Measurements from ENCODE around the gene PEG3.

The PEG3 gene

DNA sequence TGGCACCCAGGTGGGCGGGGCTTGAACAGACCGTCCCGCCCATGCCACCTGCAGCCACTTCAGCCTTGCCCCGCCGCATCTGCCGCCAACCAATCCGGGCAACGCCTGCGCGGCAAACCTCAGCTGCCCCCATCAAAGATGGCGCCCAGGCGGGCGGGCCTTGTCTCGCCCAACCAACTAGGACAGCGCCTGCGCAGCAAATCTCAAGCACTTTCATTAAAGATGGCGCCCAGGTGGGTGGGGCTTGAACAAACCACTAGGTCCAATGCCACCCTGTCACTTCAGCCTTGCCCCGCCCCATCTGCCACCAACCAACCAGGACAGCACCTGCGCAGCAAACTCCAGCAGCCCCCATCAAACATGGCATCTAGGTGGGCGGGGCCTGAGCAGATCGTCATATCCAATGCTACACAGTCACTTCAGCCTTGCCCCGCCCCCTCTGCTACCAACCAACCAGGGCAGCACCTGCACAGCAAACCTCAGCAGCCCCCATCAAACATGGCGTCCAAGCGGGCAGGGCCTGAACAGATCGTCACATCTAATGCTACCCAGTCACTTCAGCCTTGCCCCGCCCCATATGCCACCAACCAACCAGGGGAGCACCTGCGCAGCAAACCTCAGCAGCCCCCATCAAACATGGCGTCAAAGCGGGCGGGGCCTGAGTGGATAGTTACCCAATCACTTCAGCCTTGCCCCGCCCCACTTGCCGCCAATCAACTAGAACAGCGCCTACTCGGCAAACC lies 1.4 kb downstream of the PEG3 start:
- no peak for DNase-seq (ENCODE audit: low read depth)

GRCh38 chr19:56838024-56838908 lies 2.3 kb downstream of the PEG3 start:
- DNase-seq (ENCODE audit: low read depth): no peak

DNA sequence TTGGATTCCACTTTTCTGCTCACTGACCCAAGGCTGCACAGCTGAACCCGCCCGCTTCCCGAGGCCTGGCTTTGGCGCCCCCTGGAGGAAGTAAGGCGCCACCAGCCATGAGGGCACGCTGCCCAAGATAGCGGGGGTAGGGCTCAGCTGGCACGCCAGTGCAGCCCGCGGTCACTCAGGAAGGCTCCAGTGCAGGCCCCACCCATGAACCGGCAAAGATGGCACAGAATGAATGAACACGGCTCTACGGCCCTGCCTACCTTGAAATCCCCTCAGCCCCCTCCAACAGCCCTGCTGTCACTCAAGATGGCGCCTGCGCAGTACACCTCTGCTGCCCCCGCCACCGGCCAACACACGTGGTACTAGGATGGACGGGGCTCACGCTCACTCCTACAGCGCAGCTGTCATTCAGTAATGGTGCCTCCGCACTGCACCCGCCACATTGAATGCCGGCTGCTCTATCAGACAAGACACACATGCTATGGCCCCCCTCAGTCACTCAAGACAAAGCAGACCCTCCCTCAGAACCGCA lies 3.0 kb downstream of the PEG3 start:
- no peak for DNase-seq (ENCODE audit: low read depth)

DNA sequence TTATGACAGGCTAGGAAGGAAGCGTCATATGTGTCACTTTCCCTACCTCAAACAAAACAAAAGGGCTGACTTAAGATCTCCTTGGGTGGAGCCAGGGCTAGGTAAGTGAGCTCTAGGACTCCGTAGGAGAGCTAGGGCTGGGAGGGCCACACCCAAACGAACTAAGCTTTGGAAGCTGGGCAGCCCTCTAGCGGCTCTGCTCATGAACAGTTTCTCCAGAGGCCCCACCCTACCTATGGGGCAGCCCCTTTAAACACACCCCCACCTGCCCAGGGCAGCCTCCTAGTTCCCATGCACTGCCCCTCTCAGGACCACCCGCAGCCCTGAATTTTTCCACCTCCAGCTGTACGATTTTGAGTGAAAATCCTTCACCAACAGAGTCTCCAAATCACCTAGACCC lies 3.5 kb downstream of the PEG3 start:
- DNase-seq (ENCODE audit: low read depth): no peak

DNA sequence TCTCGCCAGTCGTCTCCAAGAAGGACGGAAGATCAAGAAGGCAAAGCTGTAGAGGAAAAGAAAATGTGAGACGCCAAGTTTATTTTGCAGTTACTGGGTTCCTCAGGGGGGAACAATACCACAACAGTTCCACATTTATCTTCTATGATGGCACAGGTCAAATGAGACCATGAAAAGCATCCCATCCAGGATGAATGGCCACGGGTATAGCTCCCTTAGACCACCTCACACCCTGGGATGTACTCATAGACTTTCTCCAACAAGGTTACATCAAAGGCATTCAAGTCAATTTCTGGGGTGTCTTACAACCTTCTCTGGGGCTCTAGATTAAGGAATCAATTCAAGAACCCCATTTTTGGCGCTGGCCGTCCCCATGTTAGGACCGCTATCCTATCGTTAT lies 4.5 kb downstream of the PEG3 start:
- no peak for DNase-seq (ENCODE audit: low read depth)

DNA sequence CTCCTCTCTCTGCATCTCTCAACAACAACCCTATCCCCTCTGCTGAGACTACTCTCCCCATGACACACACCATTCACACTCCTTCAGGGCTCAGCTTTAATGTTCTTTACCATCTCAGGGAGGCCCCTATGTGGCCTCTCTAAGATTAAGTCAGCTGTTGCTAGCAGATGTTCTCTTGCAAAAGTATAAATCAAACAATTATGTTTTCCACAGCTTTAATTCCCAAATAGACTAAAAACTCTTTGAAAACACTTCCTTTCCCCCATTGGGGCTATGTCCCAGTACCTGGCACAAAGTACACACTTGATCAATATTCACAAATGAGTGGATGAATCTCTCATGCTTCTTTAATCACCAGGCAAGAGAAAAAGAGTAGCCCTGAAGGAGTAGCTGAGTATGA lies 5.1 kb downstream of the PEG3 start:
- no peak for DNase-seq (ENCODE audit: low read depth)

GRCh38 chr19:56834564-56835375 lies 5.8 kb downstream of the PEG3 start:
- no peak for DNase-seq (ENCODE audit: low read depth)

GRCh38 chr19:56832352-56832928 lies 8.1 kb downstream of the PEG3 start:
- DNase-seq (ENCODE audit: low read depth): no peak

DNA sequence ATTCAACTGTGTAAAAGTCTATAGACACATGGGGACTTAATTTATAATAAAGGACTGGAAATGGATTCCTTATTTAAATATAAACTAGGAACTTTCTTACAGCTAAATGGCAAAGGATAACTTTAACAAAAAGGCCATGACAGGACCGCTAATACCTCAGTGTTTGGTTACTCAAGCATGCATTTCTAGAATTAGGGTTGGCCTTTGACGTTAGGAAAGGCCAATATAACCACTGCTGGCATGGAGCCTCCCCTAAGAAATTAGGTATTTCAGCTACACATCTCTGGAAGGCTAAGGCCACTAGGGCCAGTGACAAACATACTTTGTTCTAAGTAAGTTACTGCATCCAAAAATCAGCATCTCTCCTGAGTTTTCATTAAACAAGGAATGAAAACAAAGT lies 9.3 kb downstream of the PEG3 start:
- DNase-seq (ENCODE audit: low read depth): no peak

- no peak for DNase-seq (ENCODE audit: low read depth)
These were observed 10.9 kb downstream of the PEG3 start for GRCh38 chr19:56829596-56829995.

DNA sequence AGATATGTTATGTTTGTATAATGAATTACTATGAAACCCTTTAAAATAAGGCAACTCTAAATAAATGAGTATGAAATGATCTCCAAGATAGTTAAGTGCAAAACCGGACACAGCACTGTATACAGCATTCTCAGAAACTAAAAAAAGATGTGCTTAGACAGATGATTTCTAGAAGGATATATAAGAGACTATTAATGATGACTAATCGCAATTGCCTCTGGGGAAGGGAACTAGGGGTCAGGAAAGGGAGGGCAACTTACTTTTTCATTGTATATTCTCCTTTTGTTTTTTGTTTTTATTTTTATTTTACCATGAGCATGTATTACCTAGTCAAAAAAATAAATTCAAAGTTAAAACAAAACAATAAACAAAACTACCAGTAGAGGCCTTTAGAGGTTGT lies 12.8 kb downstream of the PEG3 start:
- no peak for DNase-seq (ENCODE audit: low read depth)

DNA sequence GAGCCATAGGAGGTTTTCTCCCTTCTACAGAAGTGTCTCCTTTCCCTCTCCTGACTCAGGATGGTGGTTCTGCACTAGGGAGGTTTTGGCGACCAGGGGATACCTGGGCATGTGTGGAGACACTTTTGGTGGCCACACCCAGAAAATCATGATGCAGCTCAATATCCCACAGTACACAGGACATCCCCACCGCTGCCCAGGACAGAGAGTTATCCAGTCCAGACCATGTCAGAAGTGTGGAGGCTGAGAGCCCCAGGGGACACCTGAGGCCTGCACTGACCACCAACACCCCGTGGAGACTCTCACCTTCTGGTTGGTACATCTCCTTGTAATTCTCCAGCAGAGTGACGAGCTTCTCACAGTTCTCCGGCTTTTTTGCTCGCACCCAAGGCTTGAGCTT lies 16.6 kb downstream of the PEG3 start:
- no peak for DNase-seq (ENCODE audit: low read depth)

DNA sequence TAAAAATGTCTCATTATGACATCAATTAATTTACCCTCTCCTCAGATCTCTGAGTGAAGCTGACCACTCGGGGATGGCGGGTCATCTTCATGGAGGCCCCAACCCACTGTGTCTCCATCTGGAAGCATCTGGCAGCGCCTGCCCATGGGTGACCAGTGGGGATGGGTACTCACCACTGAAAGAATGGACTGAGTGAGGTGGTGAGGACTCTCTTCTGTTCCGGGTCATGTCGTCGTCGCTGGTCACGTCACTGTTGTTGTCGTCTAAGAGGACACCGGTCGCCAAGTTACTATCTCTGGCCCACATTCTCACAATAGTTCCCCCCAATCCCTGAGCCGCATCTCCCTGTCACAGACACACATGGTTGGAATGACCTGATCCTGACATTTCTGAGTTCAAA lies 17.1 kb downstream of the PEG3 start:
- DNase-seq (ENCODE audit: low read depth): no peak

- no peak for DNase-seq (ENCODE audit: low read depth)
These were observed 17.8 kb downstream of the PEG3 start for GRCh38 chr19:56822755-56823154.

- DNase-seq (ENCODE audit: low read depth): no peak
These were observed 18.9 kb downstream of the PEG3 start for GRCh38 chr19:56821675-56822074.

- no peak for DNase-seq (ENCODE audit: low read depth)
These were observed 19.3 kb downstream of the PEG3 start for GRCh38 chr19:56821209-56821608.

DNA sequence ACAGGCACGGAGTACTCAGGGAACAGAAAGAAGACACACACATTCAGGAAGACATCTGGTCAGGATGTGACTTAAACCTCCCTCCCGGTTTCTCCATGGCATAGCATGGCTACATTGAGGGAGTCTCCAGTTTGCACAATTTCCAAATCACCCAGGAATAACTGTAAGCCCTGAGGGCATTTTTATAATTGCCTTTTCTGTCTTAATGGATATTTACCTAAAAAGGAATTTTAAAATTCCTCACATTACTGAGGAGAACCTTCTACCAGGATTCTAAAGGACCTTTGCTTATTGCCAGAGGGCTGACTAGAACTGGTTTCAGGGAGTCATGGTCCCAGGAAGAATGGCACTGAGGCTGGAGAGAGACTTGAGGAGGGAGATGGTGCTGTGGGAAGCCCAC lies 21.4 kb downstream of the PEG3 start:
- no peak for DNase-seq (ENCODE audit: low read depth)

DNA sequence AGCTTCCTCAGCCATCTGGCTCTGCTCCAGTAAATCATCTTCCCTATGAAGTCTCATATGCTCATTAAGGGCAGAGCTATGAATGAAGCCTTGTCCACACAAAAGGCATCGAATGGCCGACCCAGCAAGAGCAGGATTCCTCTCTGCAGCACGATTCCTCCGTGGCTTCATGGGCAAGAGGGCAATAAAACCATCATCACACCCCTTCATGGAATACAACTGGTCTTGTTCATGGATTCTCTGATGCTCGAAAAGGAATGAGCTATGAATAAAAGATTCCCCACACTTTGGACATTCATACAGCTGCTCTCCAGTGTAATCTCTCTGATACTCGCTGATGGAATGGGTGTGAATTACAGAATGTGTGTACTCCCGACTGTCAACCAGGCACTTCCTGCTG lies 25.9 kb downstream of the PEG3 start:
- DNase-seq (ENCODE audit: low read depth): no peak

DNA sequence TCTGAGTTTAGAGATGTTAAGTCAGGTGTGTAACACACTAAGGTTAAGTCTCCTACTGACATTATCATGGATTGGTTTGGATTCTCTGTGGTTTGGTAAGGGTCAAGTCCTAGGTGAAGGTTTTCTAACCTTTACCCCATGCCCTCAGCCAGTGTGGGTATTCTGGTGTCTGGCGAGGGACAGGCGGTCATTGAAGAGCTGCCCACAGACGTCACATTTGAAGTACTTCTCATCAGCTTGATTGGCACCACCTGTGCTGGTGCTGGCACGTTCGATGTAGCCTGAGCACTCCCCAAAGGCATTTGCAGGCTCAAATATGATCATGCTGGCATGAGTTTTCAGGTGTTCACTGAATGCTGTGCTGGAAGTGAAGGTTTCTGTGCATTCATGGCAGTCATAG lies 27.0 kb downstream of the PEG3 start:
- no peak for DNase-seq (ENCODE audit: low read depth)

- DNase-seq (ENCODE audit: low read depth): no peak
These were observed 29.0 kb downstream of the PEG3 start for GRCh38 chr19:56811480-56811879.

DNA sequence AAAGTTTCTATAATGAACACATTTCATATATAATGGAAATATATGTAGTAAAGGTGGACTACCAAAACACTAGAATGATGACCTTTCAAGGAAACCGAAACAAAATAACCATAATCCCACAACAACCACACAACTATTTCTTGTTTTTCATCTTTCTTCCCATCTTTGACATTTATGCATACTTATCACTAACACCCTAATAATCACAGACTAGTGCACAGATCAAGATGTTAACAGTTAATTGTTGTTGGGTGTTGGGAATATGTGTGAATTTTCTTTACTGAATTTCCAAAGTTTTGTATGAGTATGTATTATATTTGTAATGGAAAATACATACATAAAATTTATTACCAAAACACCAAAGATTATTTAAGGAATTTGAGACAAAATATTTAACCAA lies 30.3 kb downstream of the PEG3 start:
- no peak for DNase-seq (ENCODE audit: low read depth)

Measured in activated T-helper 9 cell treated with anti-CD3 and anti-CD28 coated beads, Interleukin-2, amount 50 U/mL, for 16 hours (primary cell).